ENCODE data around the gene MARVELD1.

MARVELD1 gene

GRCh38 chr10:97762056-97762455 lies 48.5 kb downstream of the MARVELD1 start:
- no peak overlapping the region for H2AK5ac ChIP-seq (ENCODE audit: low read length)
- H3K4me3 ChIP-seq (ENCODE audit: low read length) = no peak overlapping the region
- H4K8ac ChIP-seq (ENCODE audit: low read depth, low read length) = no peak overlapping the region
- H3K27ac ChIP-seq (ENCODE audit: low read depth, low read length) = no peak overlapping the region
- DNase-seq = no peak
- H3K4me2 ChIP-seq (ENCODE audit: low read length) = no peak overlapping the region
- H3K79me2 ChIP-seq (ENCODE audit: control insufficient read depth, insufficient read depth, low read length) = no peaks in the 10 kb centered on the region
- no peak overlapping the region for H3K23ac ChIP-seq (ENCODE audit: low read length)
- H3K18ac ChIP-seq (ENCODE audit: low read length) = no peak overlapping the region
- WGBS (ENCODE audit: extremely low coverage, insufficient coverage, low lambda C conversion rate) = no CpG with 5 or more reads among the region's 10 CpGs
- no peak overlapping the region for H4K5ac ChIP-seq (ENCODE audit: low read length)
- no peak overlapping the region for H3K9ac ChIP-seq (ENCODE audit: low read length)
- H3K4ac ChIP-seq (ENCODE audit: low read depth, low read length) = no peak overlapping the region
- no peak overlapping the region for H2BK15ac ChIP-seq (replicated peaks; ENCODE audit: low read depth)
- no peaks in the 10 kb centered on the region for H3K4me1 ChIP-seq (ENCODE audit: control insufficient read depth, low read depth, low read length)
- H2BK120ac ChIP-seq (ENCODE audit: low read depth, low read length) = no peak overlapping the region
- H3K27me3 ChIP-seq (ENCODE audit: insufficient read depth, low read length, poor library complexity) = no peaks in the 10 kb centered on the region
- no peak overlapping the region for H3K56ac ChIP-seq (ENCODE audit: low read length)
- H2BK5ac ChIP-seq (ENCODE audit: low read length) = no peak overlapping the region
- H3K79me1 ChIP-seq (ENCODE audit: low read length) = no peaks in the 10 kb centered on the region
- peaks cover 3% of the 10 kb centered on the region for H3K36me3 ChIP-seq (ENCODE audit: control insufficient read depth, insufficient read depth, low read length)

GRCh38 chr10:97762816-97763215 lies 49.3 kb downstream of the MARVELD1 start:
- Histone ChIP-seq H4K5ac (ENCODE audit: low read length) (no peak overlapping the region), H3K4me3 (ENCODE audit: low read length) (no peak overlapping the region), H2BK5ac (ENCODE audit: low read length) (no peak overlapping the region), H3K9ac (ENCODE audit: low read length) (no peak overlapping the region), H2BK15ac (replicated peaks; ENCODE audit: low read depth) (no peak overlapping the region), H2AK5ac (ENCODE audit: low read length) (no peak overlapping the region), H3K27ac (ENCODE audit: low read depth, low read length) (no peak overlapping the region), H4K8ac (ENCODE audit: low read depth, low read length) (no peak overlapping the region), H2BK120ac (ENCODE audit: low read depth, low read length) (no peak overlapping the region), H3K79me2 (ENCODE audit: control insufficient read depth, insufficient read depth, low read length) (no peaks in the 10 kb centered on the region), H3K4ac (ENCODE audit: low read depth, low read length) (no peak overlapping the region), H3K36me3 (ENCODE audit: control insufficient read depth, insufficient read depth, low read length) (peaks cover 3% of the 10 kb centered on the region), H3K4me2 (ENCODE audit: low read length) (no peak overlapping the region), H3K79me1 (ENCODE audit: low read length) (no peaks in the 10 kb centered on the region), H3K23ac (ENCODE audit: low read length) (no peak overlapping the region), H3K27me3 (ENCODE audit: insufficient read depth, low read length, poor library complexity) (no peaks in the 10 kb centered on the region), H3K18ac (ENCODE audit: low read length) (no peak overlapping the region), H3K56ac (ENCODE audit: low read length) (no peak overlapping the region), H3K4me1 (ENCODE audit: control insufficient read depth, low read depth, low read length) (no peaks in the 10 kb centered on the region)
- no CpG with 5 or more reads among the region's 5 CpGs for WGBS (ENCODE audit: extremely low coverage, insufficient coverage, low lambda C conversion rate)
- DNase-seq = peak; percentile 40

- Histone ChIP-seq H2BK15ac (replicated peaks; ENCODE audit: low read depth) (no peak overlapping the region), H3K4me3 (ENCODE audit: low read length) (no peak overlapping the region), H3K27me3 (ENCODE audit: insufficient read depth, low read length, poor library complexity) (no peaks in the 10 kb centered on the region), H3K27ac (ENCODE audit: low read depth, low read length) (no peak overlapping the region), H3K18ac (ENCODE audit: low read length) (no peak overlapping the region), H2BK5ac (ENCODE audit: low read length) (no peak overlapping the region), H3K36me3 (ENCODE audit: control insufficient read depth, insufficient read depth, low read length) (peaks cover 3% of the 10 kb centered on the region), H3K23ac (ENCODE audit: low read length) (no peak overlapping the region), H3K79me1 (ENCODE audit: low read length) (no peaks in the 10 kb centered on the region), H3K4me1 (ENCODE audit: control insufficient read depth, low read depth, low read length) (no peaks in the 10 kb centered on the region), H4K8ac (ENCODE audit: low read depth, low read length) (no peak overlapping the region), H3K79me2 (ENCODE audit: control insufficient read depth, insufficient read depth, low read length) (no peaks in the 10 kb centered on the region), H2AK5ac (ENCODE audit: low read length) (no peak overlapping the region), H4K5ac (ENCODE audit: low read length) (no peak overlapping the region), H3K4me2 (ENCODE audit: low read length) (no peak overlapping the region), H3K9ac (ENCODE audit: low read length) (no peak overlapping the region), H2BK120ac (ENCODE audit: low read depth, low read length) (no peak overlapping the region), H3K56ac (ENCODE audit: low read length) (no peak overlapping the region), H3K4ac (ENCODE audit: low read depth, low read length) (no peak overlapping the region)
- DNase-seq = no peak
- no CpG with 5 or more reads among the region's 2 CpGs for WGBS (ENCODE audit: extremely low coverage, insufficient coverage, low lambda C conversion rate)
These were observed 49.9 kb downstream of the MARVELD1 start for GRCh38 chr10:97763411-97763810.

- H3K79me2 ChIP-seq (ENCODE audit: control insufficient read depth, insufficient read depth, low read length) = no peaks in the 10 kb centered on the region
- no peaks in the 10 kb centered on the region for H3K4me1 ChIP-seq (ENCODE audit: control insufficient read depth, low read depth, low read length)
- no peak overlapping the region for H3K4me2 ChIP-seq (ENCODE audit: low read length)
- no peak overlapping the region for H4K5ac ChIP-seq (ENCODE audit: low read length)
- no peak overlapping the region for H3K18ac ChIP-seq (ENCODE audit: low read length)
- no peak overlapping the region for H3K4me3 ChIP-seq (ENCODE audit: low read length)
- H3K27me3 ChIP-seq (ENCODE audit: insufficient read depth, low read length, poor library complexity) = no peaks in the 10 kb centered on the region
- H2BK120ac ChIP-seq (ENCODE audit: low read depth, low read length) = no peak overlapping the region
- no peak for DNase-seq
- H2BK15ac ChIP-seq (replicated peaks; ENCODE audit: low read depth) = no peak overlapping the region
- no peak overlapping the region for H2BK5ac ChIP-seq (ENCODE audit: low read length)
- peaks cover 3% of the 10 kb centered on the region for H3K36me3 ChIP-seq (ENCODE audit: control insufficient read depth, insufficient read depth, low read length)
- no peak overlapping the region for H3K9ac ChIP-seq (ENCODE audit: low read length)
- no peak overlapping the region for H3K4ac ChIP-seq (ENCODE audit: low read depth, low read length)
- no peak overlapping the region for H4K8ac ChIP-seq (ENCODE audit: low read depth, low read length)
- no peak overlapping the region for H3K27ac ChIP-seq (ENCODE audit: low read depth, low read length)
- no CpG with 5 or more reads among the region's 3 CpGs for WGBS (ENCODE audit: extremely low coverage, insufficient coverage, low lambda C conversion rate)
- no peaks in the 10 kb centered on the region for H3K79me1 ChIP-seq (ENCODE audit: low read length)
- H2AK5ac ChIP-seq (ENCODE audit: low read length) = no peak overlapping the region
- H3K56ac ChIP-seq (ENCODE audit: low read length) = no peak overlapping the region
- no peak overlapping the region for H3K23ac ChIP-seq (ENCODE audit: low read length)
These were observed 50.4 kb downstream of the MARVELD1 start for GRCh38 chr10:97763947-97764346.

- Histone ChIP-seq H2BK5ac (ENCODE audit: low read length) (no peak overlapping the region), H4K5ac (ENCODE audit: low read length) (no peak overlapping the region), H3K4me3 (ENCODE audit: low read length) (no peak overlapping the region), H3K79me2 (ENCODE audit: control insufficient read depth, insufficient read depth, low read length) (no peaks in the 10 kb centered on the region), H2BK15ac (replicated peaks; ENCODE audit: low read depth) (no peak overlapping the region), H3K56ac (ENCODE audit: low read length) (no peak overlapping the region), H3K4me1 (ENCODE audit: control insufficient read depth, low read depth, low read length) (no peaks in the 10 kb centered on the region), H3K18ac (ENCODE audit: low read length) (no peak overlapping the region), H4K8ac (ENCODE audit: low read depth, low read length) (no peak overlapping the region), H3K9ac (ENCODE audit: low read length) (no peak overlapping the region), H3K23ac (ENCODE audit: low read length) (no peak overlapping the region), H2AK5ac (ENCODE audit: low read length) (no peak overlapping the region), H3K4ac (ENCODE audit: low read depth, low read length) (no peak overlapping the region), H3K27ac (ENCODE audit: low read depth, low read length) (no peak overlapping the region), H2BK120ac (ENCODE audit: low read depth, low read length) (no peak overlapping the region), H3K4me2 (ENCODE audit: low read length) (no peak overlapping the region), H3K36me3 (ENCODE audit: control insufficient read depth, insufficient read depth, low read length) (peaks cover 3% of the 10 kb centered on the region), H3K27me3 (ENCODE audit: insufficient read depth, low read length, poor library complexity) (no peaks in the 10 kb centered on the region), H3K79me1 (ENCODE audit: low read length) (no peaks in the 10 kb centered on the region)
- DNase-seq = no peak
- WGBS (ENCODE audit: extremely low coverage, insufficient coverage, low lambda C conversion rate) = no CpG with 5 or more reads among the region's 7 CpGs
These were observed 51.0 kb downstream of the MARVELD1 start for GRCh38 chr10:97764519-97764931.

- H3K27ac ChIP-seq (ENCODE audit: low read depth, low read length) = no peak overlapping the region
- no CpG with 5 or more reads among the region's 15 CpGs for WGBS (ENCODE audit: extremely low coverage, insufficient coverage, low lambda C conversion rate)
- no peak for DNase-seq
These were observed 51.7 kb downstream of the MARVELD1 start for GRCh38 chr10:97765201-97765600.

More at GRCh38 chr10:97765201-97765600, 51.7 kb downstream of the MARVELD1 start:
- Histone ChIP-seq H3K4me2 (ENCODE audit: low read length) (no peak overlapping the region), H4K5ac (ENCODE audit: low read length) (no peak overlapping the region), H3K18ac (ENCODE audit: low read length) (no peak overlapping the region), H3K27me3 (ENCODE audit: insufficient read depth, low read length, poor library complexity) (peaks cover 4% of the 10 kb centered on the region), H3K4ac (ENCODE audit: low read depth, low read length) (no peak overlapping the region), H3K36me3 (ENCODE audit: control insufficient read depth, insufficient read depth, low read length) (no peaks in the 10 kb centered on the region), H2BK15ac (replicated peaks; ENCODE audit: low read depth) (no peak overlapping the region), H3K79me1 (ENCODE audit: low read length) (no peaks in the 10 kb centered on the region), H2BK5ac (ENCODE audit: low read length) (no peak overlapping the region), H3K9ac (ENCODE audit: low read length) (no peak overlapping the region), H3K4me1 (ENCODE audit: control insufficient read depth, low read depth, low read length) (no peaks in the 10 kb centered on the region), H2AK5ac (ENCODE audit: low read length) (no peak overlapping the region), H3K4me3 (ENCODE audit: low read length) (no peak overlapping the region), H3K56ac (ENCODE audit: low read length) (no peak overlapping the region), H2BK120ac (ENCODE audit: low read depth, low read length) (no peak overlapping the region), H3K23ac (ENCODE audit: low read length) (no peak overlapping the region), H4K8ac (ENCODE audit: low read depth, low read length) (no peak overlapping the region), H3K79me2 (ENCODE audit: control insufficient read depth, insufficient read depth, low read length) (no peaks in the 10 kb centered on the region)
